Neural progenitor cell (in vitro differentiated cells): ENCODE results near the gene TCF7L2.

Experiments used
- EZH2 ChIP-seq: fragments of 200-600 bp; sonication (generic); IDR thresholded peaks from 2 replicates; pipeline ENCODE4 v1.6.1; 2017; ENCODE audit warnings: antibody characterized with exemption, mild to moderate bottlenecking, moderate library complexity
- TF ChIP-seq, protein P1 (sequence below): fragments of 200-600 bp; sonication (generic); IDR thresholded peaks from 2 replicates; pipeline ENCODE4 v1.5.1; 2017; ENCODE audit warnings: antibody characterized with exemption, mild to moderate bottlenecking

GRCh38 chr10:113162960-113163359 is 212.9 kb downstream of the TCF7L2 start:
- no peak for TF ChIP-seq EZH2
- TF ChIP-seq, protein P1, sequence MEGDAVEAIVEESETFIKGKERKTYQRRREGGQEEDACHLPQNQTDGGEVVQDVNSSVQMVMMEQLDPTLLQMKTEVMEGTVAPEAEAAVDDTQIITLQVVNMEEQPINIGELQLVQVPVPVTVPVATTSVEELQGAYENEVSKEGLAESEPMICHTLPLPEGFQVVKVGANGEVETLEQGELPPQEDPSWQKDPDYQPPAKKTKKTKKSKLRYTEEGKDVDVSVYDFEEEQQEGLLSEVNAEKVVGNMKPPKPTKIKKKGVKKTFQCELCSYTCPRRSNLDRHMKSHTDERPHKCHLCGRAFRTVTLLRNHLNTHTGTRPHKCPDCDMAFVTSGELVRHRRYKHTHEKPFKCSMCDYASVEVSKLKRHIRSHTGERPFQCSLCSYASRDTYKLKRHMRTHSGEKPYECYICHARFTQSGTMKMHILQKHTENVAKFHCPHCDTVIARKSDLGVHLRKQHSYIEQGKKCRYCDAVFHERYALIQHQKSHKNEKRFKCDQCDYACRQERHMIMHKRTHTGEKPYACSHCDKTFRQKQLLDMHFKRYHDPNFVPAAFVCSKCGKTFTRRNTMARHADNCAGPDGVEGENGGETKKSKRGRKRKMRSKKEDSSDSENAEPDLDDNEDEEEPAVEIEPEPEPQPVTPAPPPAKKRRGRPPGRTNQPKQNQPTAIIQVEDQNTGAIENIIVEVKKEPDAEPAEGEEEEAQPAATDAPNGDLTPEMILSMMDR = no peak
